PC-3 (cell line): ENCODE measurements around the gene EFNA5.

Source experiments
- EZH2 ChIP-seq: fragments of 300-600 bp; sonication (generic); IDR thresholded peaks from one replicate; pipeline ENCODE4 v1.6.1; 2017; ENCODE audit warnings: antibody characterized with exemption, mild to moderate bottlenecking, low read length; ENCODE audit not compliant: unreplicated experiment
- TF ChIP-seq, protein P1 (sequence below): fragments of 300-600 bp; sonication (generic); conservative IDR thresholded peaks from 2 replicates; pipeline ENCODE4 v1.5.1; 2017; ENCODE audit warnings: antibody characterized with exemption, low read depth, mild to moderate bottlenecking, low read length

DNA sequence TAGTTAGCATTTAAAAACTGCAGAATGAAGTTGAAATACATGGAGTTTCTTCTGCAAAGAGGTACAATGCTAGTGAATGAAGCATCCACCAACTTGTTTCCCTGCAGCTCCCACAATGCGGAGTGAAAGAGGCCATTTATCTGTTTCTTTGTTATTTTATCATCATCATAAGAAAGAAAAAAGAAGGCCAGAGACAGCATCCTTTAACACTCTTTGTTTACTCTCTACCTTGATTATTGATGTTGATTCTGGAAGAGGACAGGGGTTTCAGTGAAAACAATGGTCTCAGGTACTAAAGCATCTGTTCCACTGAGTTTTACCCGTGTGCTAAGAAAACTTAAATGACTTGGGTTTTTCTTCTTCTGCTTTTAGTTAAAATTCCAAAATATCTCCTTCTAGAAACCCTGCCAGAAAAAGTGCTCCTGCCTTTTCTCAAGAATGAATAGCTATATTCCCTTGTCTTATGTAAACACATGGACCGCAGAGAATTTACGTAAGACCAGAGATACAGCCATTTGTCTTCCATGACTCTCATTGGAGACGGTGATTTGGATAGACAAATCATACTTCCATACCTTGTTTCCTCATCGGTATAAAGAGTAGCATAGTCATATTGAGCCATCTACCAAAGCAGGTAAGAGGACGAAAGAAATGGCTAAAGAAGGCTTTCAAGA lies 81.1 kb downstream of the EFNA5 start:
- TF ChIP-seq, protein P1, sequence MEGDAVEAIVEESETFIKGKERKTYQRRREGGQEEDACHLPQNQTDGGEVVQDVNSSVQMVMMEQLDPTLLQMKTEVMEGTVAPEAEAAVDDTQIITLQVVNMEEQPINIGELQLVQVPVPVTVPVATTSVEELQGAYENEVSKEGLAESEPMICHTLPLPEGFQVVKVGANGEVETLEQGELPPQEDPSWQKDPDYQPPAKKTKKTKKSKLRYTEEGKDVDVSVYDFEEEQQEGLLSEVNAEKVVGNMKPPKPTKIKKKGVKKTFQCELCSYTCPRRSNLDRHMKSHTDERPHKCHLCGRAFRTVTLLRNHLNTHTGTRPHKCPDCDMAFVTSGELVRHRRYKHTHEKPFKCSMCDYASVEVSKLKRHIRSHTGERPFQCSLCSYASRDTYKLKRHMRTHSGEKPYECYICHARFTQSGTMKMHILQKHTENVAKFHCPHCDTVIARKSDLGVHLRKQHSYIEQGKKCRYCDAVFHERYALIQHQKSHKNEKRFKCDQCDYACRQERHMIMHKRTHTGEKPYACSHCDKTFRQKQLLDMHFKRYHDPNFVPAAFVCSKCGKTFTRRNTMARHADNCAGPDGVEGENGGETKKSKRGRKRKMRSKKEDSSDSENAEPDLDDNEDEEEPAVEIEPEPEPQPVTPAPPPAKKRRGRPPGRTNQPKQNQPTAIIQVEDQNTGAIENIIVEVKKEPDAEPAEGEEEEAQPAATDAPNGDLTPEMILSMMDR: no peak
- no peak for TF ChIP-seq EZH2
